Measurements from ENCODE around the gene PLCG2. TPM values are rescaled to one million over a fixed set of nuclear protein-coding genes. Genes with fewer than 3 reads are reported as not detected.

The PLCG2 gene
- total and polyA plus RNA-seq, 2 of the 8 experiments (the other 6 are each of a cell fraction or from before 2014, with no cell fraction given): 6.1 to 6.9 TPM

DNA sequence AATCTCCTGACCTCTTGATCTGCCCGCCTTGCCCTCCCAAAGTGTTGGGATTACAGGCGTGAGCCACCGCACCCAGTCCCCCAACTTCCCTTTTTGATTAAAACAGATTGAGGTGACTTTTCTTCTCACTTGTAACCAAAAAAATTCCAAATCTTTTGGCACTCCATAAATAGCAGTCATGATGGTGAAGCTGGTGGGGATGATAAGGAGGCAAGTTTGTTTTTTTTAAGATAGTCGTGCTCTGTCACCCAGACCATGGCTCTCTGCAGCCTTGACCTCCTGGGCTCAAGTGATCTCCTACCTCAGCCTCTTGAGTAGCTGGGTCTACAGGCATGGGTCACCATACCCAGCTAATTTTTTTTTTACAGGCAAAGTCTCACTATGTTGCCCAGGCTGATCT lies 34.7 kb upstream of the PLCG2 start:
- ChIA-PET POLR2A (ENCODE audit: partially characterized antibody) (no interaction called here), CTCF (ENCODE audit: partially characterized antibody) (interaction anchor here (0.8 to 2.1 kb wide), 5 partner anchors 15 to 287 kb away, joined by 3 to 8 read pairs (median 4); no protein-coding TSS in a partner anchor)
- Histone ChIP-seq H4K5ac (ENCODE audit: insufficient read length, low read depth, low read length) (no peak overlapping the region), H3K9me3 (ENCODE audit: insufficient read depth in 2 of 2, low read depth in 1 of 2, low read length in 1 of 2) (no peaks in the 10 kb centered on the region), H2BK120ac (replicated peaks; ENCODE audit: low read depth, low read length) (no peak overlapping the region), H3K23ac (ENCODE audit: insufficient read length) (no peak overlapping the region), H3K9ac (replicated peaks in 1 of 4; ENCODE audit: extremely low read depth in 1 of 4, low read depth in 3 of 4, low read length in 3 of 4) (no peak overlapping the region), H2BK12ac (ENCODE audit: low read depth, low read length) (no peak overlapping the region), H3K27ac (ENCODE audit: low read depth, low read length) (no peak overlapping the region), H4K91ac (replicated peaks; ENCODE audit: insufficient read length, low read length) (no peak overlapping the region), H4K20me1 (replicated peaks in 1 of 2; ENCODE audit: control insufficient read depth in 1 of 2, insufficient read depth in 2 of 2, low read length in 2 of 2) (no peaks in the 10 kb centered on the region), H3K79me2 (ENCODE audit: control insufficient read depth in 1 of 2, insufficient read depth in 2 of 2, low read length in 2 of 2) (no peaks in the 10 kb centered on the region), H3K4me3 (ENCODE audit: extremely low read depth in 1 of 4, insufficient read depth in 2 of 4, low read depth in 3 of 4, low read length in 4 of 4) (no peak overlapping the region), H2BK5ac (ENCODE audit: low read depth, low read length) (no peak overlapping the region), H2BK20ac (ENCODE audit: low read length) (no peak overlapping the region), H3K27me3 (replicated peaks in 1 of 4; ENCODE audit: control insufficient read depth in 3 of 4, extremely low read depth in 1 of 4, insufficient read depth in 3 of 4, low read length in 3 of 4) (no peaks in the 10 kb centered on the region), H4K8ac (ENCODE audit: extremely low read depth, insufficient read depth, low read length) (no peak overlapping the region), H3K79me1 (ENCODE audit: low read depth, low read length) (no peaks in the 10 kb centered on the region), H2AFZ (ENCODE audit: low read length) (no peak overlapping the region), H3K4ac (replicated peaks; ENCODE audit: insufficient read length, low read depth, low read length) (no peak overlapping the region), H3K56ac (replicated peaks; ENCODE audit: insufficient read length, low read depth, low read length) (no peak overlapping the region), H3K23me2 (ENCODE audit: low read depth, low read length) (no peaks in the 10 kb centered on the region; the same call in 1 of the 2 replicates), H3K18ac (ENCODE audit: extremely low read depth, low read length) (no peak overlapping the region), H2BK15ac (ENCODE audit: low read length) (no peak overlapping the region), H3K36me3 (ENCODE audit: control insufficient read depth in 2 of 4, insufficient read depth in 4 of 4, low read length in 3 of 4) (no peaks in the 10 kb centered on the region), H2AK5ac (ENCODE audit: low read depth, low read length) (no peak overlapping the region), H3K14ac (ENCODE audit: insufficient read length) (no peak overlapping the region), H3K4me2 (ENCODE audit: insufficient read depth in 1 of 2, low read depth in 2 of 2, low read length in 2 of 2) (no peak overlapping the region), H3K4me1 (replicated peaks in 1 of 4; ENCODE audit: control insufficient read depth in 3 of 4, insufficient read depth in 4 of 4, low read length in 3 of 4) (peaks cover 0 to 7% (median under 1%) of the 10 kb centered on the region in 4 experiments; a peak in 3 of 7 replicates)
- no peak for FAIRE-seq
- TF ChIP-seq TAF1 (IDR thresholded peaks at IDR 0.05; ENCODE audit: low read depth, low read length) (no peak), CHD2 (IDR thresholded peaks at IDR 0.05; ENCODE audit: low read length) (no peak), FOSL1 (IDR thresholded peaks at IDR 0.05; ENCODE audit: insufficient read depth, low read depth, low read length) (no peak), CHD1 (IDR thresholded peaks at IDR 0.05; ENCODE audit: low read depth, low read length) (no peak), RBBP5 (IDR thresholded peaks at IDR 0.05; ENCODE audit: borderline replicate concordance, low read depth, low read length) (no peak), POU5F1 (IDR thresholded peaks at IDR 0.05; ENCODE audit: low read depth, low read length) (no peak), SAP30 (IDR thresholded peaks at IDR 0.05; ENCODE audit: insufficient read depth, insufficient replicate concordance, low read length) (no peak)
- TF ChIP-seq, protein P1, sequence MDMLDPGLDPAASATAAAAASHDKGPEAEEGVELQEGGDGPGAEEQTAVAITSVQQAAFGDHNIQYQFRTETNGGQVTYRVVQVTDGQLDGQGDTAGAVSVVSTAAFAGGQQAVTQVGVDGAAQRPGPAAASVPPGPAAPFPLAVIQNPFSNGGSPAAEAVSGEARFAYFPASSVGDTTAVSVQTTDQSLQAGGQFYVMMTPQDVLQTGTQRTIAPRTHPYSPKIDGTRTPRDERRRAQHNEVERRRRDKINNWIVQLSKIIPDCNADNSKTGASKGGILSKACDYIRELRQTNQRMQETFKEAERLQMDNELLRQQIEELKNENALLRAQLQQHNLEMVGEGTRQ (IDR thresholded peaks at IDR 0.05; ENCODE audit: low read length): no peak
- DNase-seq (ENCODE audit: low read depth in 1 of 2, low spot score in 2 of 2): no peak
- WGBS, 2 experiments (ENCODE audit: extremely low coverage in 1 of 2, insufficient coverage in 1 of 2, insufficient read length in 1 of 2, insufficient replicate concordance in 2 of 2, low coverage in 1 of 2, low lambda C conversion rate in 2 of 2, missing lambda C conversion rate in 1 of 2): 73% methylated on average over 4 of the region's 4 CpGs; no CpG with 5 or more reads in 1 of the 2 experiments
